CD8-positive, alpha-beta memory T cell (primary cell): ENCODE measurements around the gene MAGI1. TPM values are rescaled to one million over a fixed set of nuclear protein-coding genes. Genes with fewer than 3 reads are reported as not detected.
"Not testable (repeated sequence)": the region's sequence is repeated elsewhere in the genome, so short reads cannot be mapped to it uniquely, and the experiment has no call there.

Experiments used
- CTCF ChIA-PET: fragments of 350-600 bp; sonication (Branson Sonifier 250); formaldehyde crosslinking; loops from one replicate; lab custom pipeline; 2021; ENCODE audit warnings: antibody characterized with exemption; lab: Charles Lee
- POLR2A ChIA-PET: fragments of 350-600 bp; sonication (Branson Sonifier 250); formaldehyde crosslinking; loops from one replicate; lab custom pipeline; 2021; ENCODE audit warnings: antibody characterized with exemption; lab: Charles Lee
- DNase-seq, 5 donors: peaks; one replicate each; pipeline versions ENCODE4 v3.0.0 to v3.0.0-alpha.2; 2020 to 2022; ENCODE audit warnings: mixed read lengths in 1 of 5
- H3K27ac ChIP-seq: one replicate; pipeline ENCODE4 v1.7.0; 2013; ENCODE audit warnings: low read depth, mild to moderate bottlenecking, low read length, moderate library complexity
- H3K27me3 ChIP-seq: 2 replicates; pipeline ENCODE4 v1.7.0; 2013; ENCODE audit warnings: low read length, mild to moderate bottlenecking; ENCODE audit not compliant: insufficient read depth, poor library complexity, severe bottlenecking
- H3K36me3 ChIP-seq: 2 replicates; pipeline ENCODE4 v1.7.0; 2013; ENCODE audit warnings: mild to moderate bottlenecking, low read length, moderate library complexity; ENCODE audit not compliant: insufficient read depth
- H3K4me1 ChIP-seq: 2 replicates; pipeline ENCODE4 v1.7.0; 2013; ENCODE audit warnings: mild to moderate bottlenecking, low read length, moderate library complexity; ENCODE audit not compliant: insufficient read depth
- H3K4me3 ChIP-seq: 2 replicates; pipeline ENCODE4 v1.7.0; 2013; ENCODE audit warnings: mild to moderate bottlenecking, low read length
- H3K9me3 ChIP-seq: 2 replicates; pipeline ENCODE4 v1.7.0; 2013; ENCODE audit warnings: mild to moderate bottlenecking, low read length
- H3K27ac Mint-ChIP-seq, 8 donors: one replicate each; pipeline ENCODE4 v1.8.0; 2020 to 2021; ENCODE audit warnings: mixed read lengths in 8 of 8, mild to moderate bottlenecking in 6 of 8, inconsistent platforms in 3 of 8, moderate library complexity in 3 of 8
- H3K27me3 Mint-ChIP-seq, 2 donors: one replicate each; pipeline ENCODE4 v1.8.0; 2020 to 2021; ENCODE audit warnings: mixed read lengths in 2 of 2, mild to moderate bottlenecking in 1 of 2, moderate library complexity in 1 of 2
- H3K36me3 Mint-ChIP-seq, 3 donors: one replicate each; pipeline ENCODE4 v1.8.0; 2020 to 2021; ENCODE audit warnings: mixed read lengths in 3 of 3, inconsistent platforms in 1 of 3, mild to moderate bottlenecking in 1 of 3
- H3K4me1 Mint-ChIP-seq, 3 donors: one replicate each; pipeline ENCODE4 v1.8.0; 2020 to 2021; ENCODE audit warnings: mixed read lengths in 3 of 3, inconsistent platforms in 1 of 3, mild to moderate bottlenecking in 1 of 3
- H3K4me3 Mint-ChIP-seq, 7 donors: one replicate each; pipeline ENCODE4 v1.8.0; 2020 to 2021; ENCODE audit warnings: mixed read lengths in 7 of 7, mild to moderate bottlenecking in 6 of 7, moderate library complexity in 4 of 7, inconsistent platforms in 2 of 7
- H3K9me3 Mint-ChIP-seq, 5 donors: one replicate each; pipeline ENCODE4 v1.8.0; 2020 to 2022; ENCODE audit warnings: mixed read lengths in 5 of 5, mild to moderate bottlenecking in 3 of 5, moderate library complexity in 2 of 5, inconsistent platforms in 1 of 5
- polyA plus RNA-seq: library from polyadenylated mRNA; unstranded; fragments of 300-500 nt; fragmentation: Illumina TruSeq; gene quantifications from one replicate; pipeline ENCODE4 v1.2.3, GENCODE V29; 2021
- total RNA-seq, 2 experiments: library from RNA; stranded (reverse); gene quantifications; one replicate each; pipeline ENCODE4 v1.2.3, GENCODE V29; 2021

The MAGI1 gene
- total and polyA plus RNA-seq, 3 experiments from 2014 or later = 0.15 to 0.42 TPM; not detected in 1

DNA sequence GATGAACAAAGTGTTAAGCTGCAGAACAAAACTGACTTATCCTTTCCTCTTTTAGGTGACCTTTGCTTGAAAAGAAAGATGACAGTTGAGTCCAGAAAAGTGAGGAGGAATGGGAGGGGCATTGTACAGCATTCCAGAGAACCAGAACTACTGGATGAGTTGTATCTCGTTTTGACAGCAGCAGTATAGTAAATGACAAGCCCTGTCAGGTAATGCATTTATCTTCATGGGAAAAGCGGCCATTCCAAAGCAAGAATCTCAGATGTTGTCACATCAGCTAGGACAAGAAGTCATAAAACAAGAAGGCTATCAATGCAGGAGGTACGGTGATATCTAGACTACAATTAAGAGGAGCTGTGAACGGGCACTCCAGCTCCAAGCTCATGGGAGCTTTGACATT is 421.5 kb downstream of the MAGI1 start:
- no peak overlapping the region for H3K4me3 Mint-ChIP-seq
- ChIA-PET POLR2A (no interaction called here), CTCF (no interaction called here)
- H3K27me3 ChIP-seq = no peaks in the 10 kb centered on the region
- peaks cover 0 to 7% (median 3%) of the 10 kb centered on the region in 5 donors for H3K9me3 Mint-ChIP-seq
- H3K4me1 ChIP-seq = no peaks in the 10 kb centered on the region
- DNase-seq = no peak
- H3K4me1 Mint-ChIP-seq = no peaks in the 10 kb centered on the region
- H3K27ac ChIP-seq = no peak overlapping the region
- no peaks in the 10 kb centered on the region for H3K9me3 ChIP-seq
- no peak overlapping the region for H3K27ac Mint-ChIP-seq
- no peak overlapping the region for H3K4me3 ChIP-seq
- no peaks in the 10 kb centered on the region for H3K36me3 Mint-ChIP-seq
- H3K36me3 ChIP-seq = no peaks in the 10 kb centered on the region
- H3K27me3 Mint-ChIP-seq = peaks cover 0 to 2% of the 10 kb centered on the region in 2 donors

DNA sequence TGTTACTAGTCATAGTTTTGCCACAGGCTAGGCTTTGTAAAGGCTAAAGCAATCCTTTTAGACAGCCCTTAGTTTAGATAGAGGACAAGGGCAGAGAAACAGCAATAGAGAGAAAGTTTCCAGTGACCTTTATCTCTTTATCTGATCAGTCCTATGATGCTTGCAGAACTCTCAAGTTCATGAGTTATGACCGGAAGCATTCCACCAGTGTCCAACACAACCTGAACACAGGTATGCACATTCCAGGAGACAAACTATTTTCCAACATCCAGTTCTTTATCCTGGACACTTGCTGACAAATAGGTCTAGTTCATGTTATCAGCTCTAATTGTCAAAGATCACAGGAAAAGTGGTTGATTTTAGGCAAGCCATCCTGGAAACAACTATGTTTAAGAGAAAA is 422.2 kb downstream of the MAGI1 start:
- H3K27ac Mint-ChIP-seq = no peak overlapping the region
- H3K27me3 Mint-ChIP-seq = peaks cover 0 to 2% of the 10 kb centered on the region in 2 donors
- no peak overlapping the region for H3K4me3 Mint-ChIP-seq
- Histone ChIP-seq H3K36me3 (no peaks in the 10 kb centered on the region), H3K27me3 (no peaks in the 10 kb centered on the region), H3K4me1 (no peaks in the 10 kb centered on the region), H3K9me3 (no peaks in the 10 kb centered on the region), H3K27ac (no peak overlapping the region), H3K4me3 (no peak overlapping the region)
- DNase-seq = no peak
- POLR2A ChIA-PET = no interaction called here
- H3K9me3 Mint-ChIP-seq = peaks cover 0 to 7% (median 3%) of the 10 kb centered on the region in 5 donors
- CTCF ChIA-PET = no interaction called here
- no peaks in the 10 kb centered on the region for H3K4me1 Mint-ChIP-seq
- no peaks in the 10 kb centered on the region for H3K36me3 Mint-ChIP-seq

DNA sequence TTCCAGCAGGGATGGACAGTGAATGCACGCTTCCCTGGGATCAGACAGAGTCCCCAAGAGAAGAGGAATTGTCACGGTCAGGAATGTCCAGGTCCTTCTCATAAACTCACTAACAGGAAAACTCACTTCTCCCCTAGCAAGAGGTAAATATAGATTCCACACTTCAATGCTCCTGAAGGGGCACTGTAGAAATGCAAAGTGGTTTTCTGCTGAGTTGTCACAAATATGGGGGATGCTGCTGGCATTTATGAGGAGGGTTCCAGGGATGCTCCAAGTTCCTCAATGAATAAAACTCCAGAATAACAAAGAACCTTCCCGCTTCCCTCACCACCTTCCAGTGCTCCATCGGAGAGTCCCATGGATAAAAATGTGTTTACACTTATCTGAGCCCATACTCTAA is 423.4 kb downstream of the MAGI1 start:
- Mint-ChIP-seq H3K27me3 (peaks cover 0 to 2% of the 10 kb centered on the region in 2 donors), H3K4me1 (no peaks in the 10 kb centered on the region), H3K27ac (no peak overlapping the region), H3K4me3 (no peak overlapping the region), H3K36me3 (no peaks in the 10 kb centered on the region), H3K9me3 (peaks cover 0 to 6% (median 3%) of the 10 kb centered on the region in 5 donors)
- CTCF ChIA-PET = no interaction called here
- Histone ChIP-seq H3K36me3 (no peaks in the 10 kb centered on the region), H3K4me3 (no peak overlapping the region), H3K4me1 (no peaks in the 10 kb centered on the region), H3K9me3 (no peaks in the 10 kb centered on the region), H3K27me3 (no peaks in the 10 kb centered on the region), H3K27ac (no peak overlapping the region)
- DNase-seq = no peak
- POLR2A ChIA-PET = no interaction called here

DNA sequence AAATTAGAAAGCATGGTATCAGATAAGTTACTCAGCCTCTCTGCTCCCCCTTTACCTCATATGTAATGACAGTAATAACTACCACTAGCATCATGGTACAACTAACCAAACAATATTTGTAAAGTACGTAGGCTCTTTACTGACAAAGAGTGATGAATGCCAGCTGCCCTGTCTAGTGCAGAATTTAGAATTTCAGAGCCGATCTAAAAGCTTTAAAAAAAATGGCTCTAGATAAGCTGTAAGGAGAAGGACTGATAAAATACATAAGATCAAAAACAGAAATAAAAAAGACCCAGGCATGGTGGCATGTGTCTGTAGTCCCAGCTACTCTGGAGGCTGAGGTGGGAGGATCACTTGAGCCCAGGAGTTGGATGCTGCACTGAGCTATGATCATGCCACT is 424.1 kb downstream of the MAGI1 start:
- H3K9me3 Mint-ChIP-seq = peaks cover 0 to 8% (median 2%) of the 10 kb centered on the region in 5 donors
- Histone ChIP-seq H3K27ac (no peak overlapping the region), H3K4me3 (no peak overlapping the region), H3K36me3 (no peaks in the 10 kb centered on the region), H3K9me3 (no peaks in the 10 kb centered on the region), H3K27me3 (no peaks in the 10 kb centered on the region), H3K4me1 (no peaks in the 10 kb centered on the region)
- no peaks in the 10 kb centered on the region for H3K4me1 Mint-ChIP-seq
- H3K4me3 Mint-ChIP-seq = no peak overlapping the region
- POLR2A ChIA-PET = no interaction called here
- CTCF ChIA-PET = no interaction called here
- DNase-seq = no peak
- no peaks in the 10 kb centered on the region for H3K36me3 Mint-ChIP-seq
- H3K27ac Mint-ChIP-seq = no peak overlapping the region
- H3K27me3 Mint-ChIP-seq = peaks cover 0 to 2% of the 10 kb centered on the region in 2 donors

DNA sequence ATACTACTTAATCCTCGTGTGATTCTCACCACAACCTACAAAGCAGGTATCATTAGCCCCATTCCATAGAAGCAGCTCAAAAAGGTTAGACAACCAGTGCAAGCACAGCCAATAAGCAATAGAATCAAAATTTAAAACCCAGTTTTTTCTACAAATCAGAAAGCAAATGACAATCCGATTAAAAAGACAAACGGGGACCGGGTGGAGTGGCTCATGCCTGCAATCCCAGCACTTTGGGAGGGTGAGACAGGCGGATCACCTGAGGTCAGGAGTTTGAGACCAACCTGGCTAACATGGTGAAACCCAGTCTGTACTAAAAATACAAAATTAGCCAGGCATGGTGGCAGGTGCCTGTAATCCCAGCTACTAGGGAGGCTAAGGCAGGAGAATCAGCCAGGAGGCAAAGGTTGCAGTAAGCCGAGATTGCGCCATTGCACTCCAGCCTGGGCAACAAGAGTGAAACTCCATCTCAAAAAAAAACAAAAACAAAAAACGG is 430.7 kb downstream of the MAGI1 start:
- DNase-seq, CTCF ChIA-PET, H3K27ac ChIP-seq, H3K36me3 ChIP-seq, H3K27ac Mint-ChIP-seq, H3K27me3 ChIP-seq, H3K27me3 Mint-ChIP-seq, H3K4me1 Mint-ChIP-seq, H3K4me3 ChIP-seq, H3K9me3 ChIP-seq, H3K36me3 Mint-ChIP-seq, POLR2A ChIA-PET, H3K4me1 ChIP-seq, H3K4me3 Mint-ChIP-seq, H3K9me3 Mint-ChIP-seq: not testable (repeated sequence)

DNA sequence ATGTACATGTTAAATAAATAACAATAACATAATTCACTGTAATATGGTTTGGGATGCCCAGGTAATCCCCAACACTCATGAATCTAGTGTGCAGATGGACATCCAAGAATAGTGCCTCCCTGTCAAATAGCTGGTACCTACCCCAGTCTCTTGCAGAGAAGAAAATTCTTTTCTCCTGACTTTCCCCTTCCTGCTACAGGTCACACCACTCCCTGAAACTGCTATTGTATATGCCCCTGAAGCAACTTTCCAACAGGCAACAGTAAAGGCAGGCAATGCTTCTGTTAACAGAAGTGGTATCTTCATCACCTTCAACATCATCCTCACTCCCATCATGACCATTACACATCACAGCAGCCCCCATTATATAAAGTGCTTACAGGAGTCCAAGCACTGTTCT is 431.6 kb downstream of the MAGI1 start:
- DNase-seq = no peak
- POLR2A ChIA-PET = no interaction called here
- Mint-ChIP-seq H3K36me3 (no peaks in the 10 kb centered on the region), H3K27me3 (no peaks in the 10 kb centered on the region), H3K27ac (no peak overlapping the region), H3K4me1 (no peaks in the 10 kb centered on the region), H3K9me3 (peaks cover 0 to 5% (median 4%) of the 10 kb centered on the region in 5 donors), H3K4me3 (no peak overlapping the region)
- Histone ChIP-seq H3K4me1 (no peaks in the 10 kb centered on the region), H3K9me3 (no peaks in the 10 kb centered on the region), H3K36me3 (no peaks in the 10 kb centered on the region), H3K4me3 (no peak overlapping the region), H3K27me3 (no peaks in the 10 kb centered on the region), H3K27ac (no peak overlapping the region)
- CTCF ChIA-PET = no interaction called here

DNA sequence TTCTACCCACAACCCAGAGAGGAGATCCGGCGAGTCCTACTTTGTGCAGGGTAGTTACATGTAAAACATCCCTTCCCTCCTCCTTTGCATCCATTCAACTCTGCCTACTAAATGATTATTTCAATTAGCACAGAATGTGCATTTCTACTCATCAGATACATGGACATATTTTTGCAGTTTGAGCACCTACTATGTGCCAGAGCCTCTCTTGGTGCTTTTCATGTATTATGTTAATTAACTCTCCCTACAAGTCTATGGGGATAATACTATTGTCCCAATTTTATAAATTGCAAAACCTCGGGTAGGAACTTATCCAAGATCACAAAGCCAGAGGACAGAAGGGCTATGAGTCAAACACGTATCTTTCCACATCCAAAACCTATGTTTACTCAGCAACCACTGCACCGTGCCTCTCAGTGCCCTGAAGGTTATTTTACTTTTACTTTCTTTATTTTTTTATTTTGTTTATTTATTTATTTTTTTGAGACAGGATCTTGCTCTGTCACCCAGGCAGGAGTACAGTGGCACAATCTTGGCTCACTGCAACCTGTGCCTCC is 432.8 kb downstream of the MAGI1 start:
- Mint-ChIP-seq H3K4me1 (no peaks in the 10 kb centered on the region), H3K9me3 (peaks cover 0 to 5% (median 4%) of the 10 kb centered on the region in 5 donors), H3K27me3 (no peaks in the 10 kb centered on the region), H3K27ac (no peak overlapping the region), H3K4me3 (no peak overlapping the region), H3K36me3 (no peaks in the 10 kb centered on the region)
- Histone ChIP-seq H3K4me3 (no peak overlapping the region), H3K27ac (no peak overlapping the region), H3K36me3 (no peaks in the 10 kb centered on the region), H3K9me3 (no peaks in the 10 kb centered on the region), H3K4me1 (no peaks in the 10 kb centered on the region), H3K27me3 (no peaks in the 10 kb centered on the region)
- CTCF ChIA-PET = no interaction called here
- no peak for DNase-seq
- POLR2A ChIA-PET = no interaction called here

DNA sequence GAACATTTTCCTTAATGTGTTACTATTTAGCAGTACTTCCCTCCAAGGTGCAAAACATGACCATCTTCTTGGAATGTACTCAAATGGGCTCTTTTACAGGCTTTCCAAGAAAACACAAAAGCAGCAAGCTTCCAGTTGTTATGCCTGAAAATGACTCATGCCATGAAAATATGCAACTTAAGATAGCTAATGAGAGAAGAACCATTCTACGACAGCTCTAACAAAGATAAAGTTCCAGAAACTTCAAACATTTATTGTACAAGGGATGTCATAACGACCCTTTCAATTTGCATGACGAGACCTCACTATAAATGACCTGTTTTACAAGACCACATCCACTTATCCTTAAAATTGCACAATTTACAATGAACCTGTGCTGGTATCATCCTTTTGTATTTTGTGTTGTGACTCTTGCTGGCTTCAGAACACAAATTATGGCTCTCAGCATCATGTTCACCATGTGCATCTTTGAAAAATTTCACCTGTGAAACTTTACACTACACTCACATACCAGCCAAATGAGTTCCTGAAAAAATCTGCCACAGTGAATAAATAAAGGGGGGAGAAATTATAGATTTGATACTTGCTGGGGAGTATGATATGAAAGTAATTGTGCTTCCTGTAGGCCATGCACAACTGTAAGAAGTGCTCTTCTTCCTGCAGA is 433.7 kb downstream of the MAGI1 start:
- Mint-ChIP-seq H3K27me3 (no peaks in the 10 kb centered on the region), H3K9me3 (peaks cover 0 to 5% (median 4%) of the 10 kb centered on the region in 5 donors), H3K4me3 (no peak overlapping the region), H3K4me1 (no peaks in the 10 kb centered on the region), H3K27ac (no peak overlapping the region), H3K36me3 (no peaks in the 10 kb centered on the region)
- Histone ChIP-seq H3K4me1 (no peaks in the 10 kb centered on the region), H3K9me3 (no peaks in the 10 kb centered on the region), H3K36me3 (no peaks in the 10 kb centered on the region), H3K27me3 (no peaks in the 10 kb centered on the region), H3K4me3 (no peak overlapping the region), H3K27ac (no peak overlapping the region)
- POLR2A ChIA-PET = no interaction called here
- CTCF ChIA-PET = no interaction called here
- no peak for DNase-seq
